Embryonic facial prominence (tissue), 1 donor: Measurements from ENCODE around the gene CYP27B1.

Experiments used
- DNase-seq: peaks from one replicate; pipeline ENCODE4 v3.0.0-alpha.2; 2016; ENCODE audit errors: extremely low spot score

Gene CYP27B1

DNA sequence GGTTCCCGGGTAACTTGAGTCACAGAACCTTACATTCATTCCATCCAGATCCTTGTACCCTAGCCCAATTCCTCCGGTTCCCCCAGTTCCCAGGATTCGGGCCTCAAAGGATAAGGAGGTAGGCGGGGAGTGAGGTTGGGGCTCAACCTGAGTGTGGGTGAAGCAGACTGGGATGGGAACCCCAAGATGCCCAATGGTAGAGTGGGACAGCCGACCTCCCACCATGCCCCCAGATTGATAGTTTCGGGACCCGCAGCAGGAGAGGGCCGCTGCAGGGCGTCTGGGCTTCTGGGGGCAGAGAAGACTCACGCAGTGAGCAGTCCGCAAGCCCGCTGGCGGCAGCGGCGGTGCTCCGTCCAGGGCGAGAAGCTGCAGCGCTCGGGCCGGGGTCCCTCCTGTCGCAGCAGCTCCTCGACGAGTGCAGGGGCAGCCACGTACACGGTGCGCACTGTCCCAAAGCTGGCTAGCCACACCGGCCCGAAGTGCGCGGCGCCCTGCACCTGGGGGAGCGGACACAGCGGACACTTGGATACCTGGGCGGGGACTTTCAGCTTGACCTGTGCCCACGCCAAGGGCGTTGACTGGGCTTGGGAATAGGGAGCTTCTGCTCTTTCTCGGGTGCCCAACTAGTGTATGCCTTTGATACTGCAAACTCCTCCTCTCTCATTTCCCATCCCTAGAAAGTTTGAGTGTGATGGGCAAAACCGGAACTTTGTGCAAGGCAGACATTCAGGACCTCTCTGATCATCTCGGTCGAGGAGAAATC is 997 bp downstream of the CYP27B1 start:
- no peak for DNase-seq

DNA sequence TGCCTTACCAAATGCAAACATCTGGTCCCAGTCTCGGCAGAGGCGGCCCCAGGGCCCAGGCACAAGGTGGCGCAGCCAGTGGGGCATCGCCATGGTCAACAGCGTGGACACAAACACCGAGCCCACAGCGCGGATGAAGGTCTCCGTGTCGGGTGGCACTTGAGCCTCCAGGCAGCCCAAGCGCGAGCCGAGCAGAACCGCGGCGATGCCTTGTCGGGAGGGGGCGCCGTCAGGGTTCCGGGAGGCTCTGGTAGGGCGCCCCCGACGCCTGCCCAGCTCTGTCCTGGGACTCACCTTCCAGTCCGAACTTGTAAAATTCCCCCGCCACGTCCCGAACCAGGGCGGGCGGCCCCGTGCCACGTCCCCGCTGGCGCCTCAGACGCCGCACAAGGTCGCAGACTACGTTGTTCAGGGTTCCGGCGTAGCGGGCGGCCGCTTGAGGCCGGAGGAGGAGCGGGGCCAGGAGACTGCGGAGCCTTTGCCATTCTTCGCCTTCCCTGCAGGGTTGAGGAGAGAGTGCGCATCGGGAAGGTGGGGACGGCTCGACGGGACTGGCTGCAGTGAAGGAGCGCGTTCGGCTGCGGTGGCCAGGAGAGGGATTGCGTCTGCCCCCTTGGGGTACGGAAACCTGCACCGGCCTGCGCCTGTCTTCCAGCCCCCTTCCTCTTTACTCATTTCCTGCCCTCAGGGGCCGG is 1.7 kb downstream of the CYP27B1 start:
- DNase-seq, result no peak

DNA sequence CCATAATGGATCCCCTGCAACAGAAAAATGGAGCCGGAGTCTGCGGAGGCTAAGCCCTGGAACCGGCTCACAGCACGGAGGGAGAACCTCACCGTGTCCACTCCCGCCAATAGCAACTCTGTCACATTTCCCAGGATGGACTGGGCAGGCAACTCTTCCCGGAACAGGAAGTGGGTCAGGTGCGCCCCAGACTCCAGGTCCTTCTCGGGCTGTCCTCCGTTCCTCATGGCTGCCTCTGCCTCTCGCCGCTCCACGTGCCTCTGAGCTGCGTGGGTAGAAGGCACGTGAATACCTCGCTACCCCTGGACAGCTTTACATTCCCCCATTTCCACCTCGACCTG is 2.2 kb downstream of the CYP27B1 start:
- DNase-seq, result no peak

DNA sequence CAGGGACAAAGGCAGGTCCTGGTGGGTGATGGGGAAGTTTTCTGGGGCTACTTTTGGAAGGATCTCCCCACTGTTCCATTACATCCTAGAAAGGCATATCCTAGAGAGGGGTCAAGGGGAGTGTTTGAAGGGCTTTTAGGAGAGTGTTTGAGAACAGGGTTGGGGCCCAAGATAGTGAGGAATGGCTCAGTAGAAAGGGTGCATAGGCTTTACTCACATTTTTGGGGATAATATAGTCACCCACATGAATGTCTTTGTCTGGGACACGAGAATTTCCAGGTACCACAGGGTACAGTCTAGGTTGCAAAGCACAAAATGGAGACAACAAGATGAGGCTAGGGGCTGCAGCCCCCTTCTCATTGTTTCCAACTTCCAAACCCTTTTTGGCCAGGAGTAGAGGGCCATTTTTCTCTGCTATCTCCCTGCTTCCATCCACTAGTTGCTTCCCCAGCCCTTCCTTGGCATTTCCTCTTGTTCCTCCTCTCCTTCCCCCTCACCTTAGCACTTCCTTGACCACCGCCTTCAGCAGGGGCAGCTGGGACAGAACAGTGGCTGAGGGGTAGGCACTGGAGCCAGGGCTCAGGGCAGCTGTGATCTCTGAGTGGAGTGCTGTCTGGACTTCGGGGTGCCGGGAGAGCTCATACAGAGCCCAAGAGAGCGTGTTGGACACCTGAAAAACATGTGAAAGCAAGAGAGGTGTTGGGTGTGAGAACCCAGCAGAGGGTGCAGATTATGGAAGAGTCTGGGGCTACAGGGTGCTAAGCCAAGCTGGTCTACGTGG is 2.8 kb downstream of the CYP27B1 start:
- DNase-seq, result no peak

DNA sequence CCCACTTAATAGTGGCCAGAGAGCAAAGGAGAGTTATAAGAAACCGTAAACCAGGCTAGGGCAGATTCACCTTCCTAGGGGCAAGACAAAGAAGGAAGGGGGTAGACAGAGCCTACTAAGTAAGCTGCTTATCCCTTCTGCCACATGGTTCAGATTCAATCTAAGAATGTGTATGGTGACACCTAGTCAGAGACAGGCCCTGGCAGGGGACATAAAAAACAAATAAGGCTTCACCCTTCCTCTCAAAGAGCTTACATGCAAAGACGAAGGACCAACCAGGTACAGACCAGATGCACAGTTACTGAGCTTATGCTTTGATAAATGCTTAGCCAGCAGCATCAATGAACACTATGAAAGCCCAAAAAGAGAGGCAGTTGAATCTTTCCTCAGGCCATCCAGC is 4.4 kb downstream of the CYP27B1 start:
- no peak for DNase-seq

DNA sequence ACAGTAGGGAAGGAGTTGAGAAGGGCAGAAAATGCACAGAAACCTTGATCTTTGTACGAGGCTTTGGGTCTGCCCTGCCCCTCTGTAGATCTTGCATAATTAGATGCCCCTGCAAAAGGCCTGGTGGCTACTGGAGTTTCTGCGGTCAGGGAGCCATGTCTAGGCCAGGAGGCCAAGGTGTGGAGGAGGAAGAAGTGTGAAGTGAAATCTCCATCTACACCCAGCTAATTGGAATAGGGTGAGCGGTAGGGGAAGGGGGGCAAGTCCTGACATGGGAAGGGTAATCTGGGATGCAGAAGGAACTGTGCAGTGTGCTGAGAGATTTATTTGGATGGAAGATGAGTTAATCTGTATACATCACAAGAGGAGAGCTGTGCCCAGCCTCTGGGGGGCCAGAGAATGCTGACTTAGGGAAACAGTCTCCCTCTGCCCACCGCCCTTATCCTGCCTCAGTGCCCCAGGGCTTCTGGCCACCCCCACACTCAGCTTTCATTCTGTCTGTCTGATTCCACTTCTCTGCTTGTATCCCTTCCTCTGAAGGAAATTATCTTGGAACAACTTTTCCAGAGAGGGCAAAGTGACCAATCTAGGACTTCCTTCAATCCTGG is 5.4 kb downstream of the CYP27B1 start:
- DNase-seq, result no peak

DNA sequence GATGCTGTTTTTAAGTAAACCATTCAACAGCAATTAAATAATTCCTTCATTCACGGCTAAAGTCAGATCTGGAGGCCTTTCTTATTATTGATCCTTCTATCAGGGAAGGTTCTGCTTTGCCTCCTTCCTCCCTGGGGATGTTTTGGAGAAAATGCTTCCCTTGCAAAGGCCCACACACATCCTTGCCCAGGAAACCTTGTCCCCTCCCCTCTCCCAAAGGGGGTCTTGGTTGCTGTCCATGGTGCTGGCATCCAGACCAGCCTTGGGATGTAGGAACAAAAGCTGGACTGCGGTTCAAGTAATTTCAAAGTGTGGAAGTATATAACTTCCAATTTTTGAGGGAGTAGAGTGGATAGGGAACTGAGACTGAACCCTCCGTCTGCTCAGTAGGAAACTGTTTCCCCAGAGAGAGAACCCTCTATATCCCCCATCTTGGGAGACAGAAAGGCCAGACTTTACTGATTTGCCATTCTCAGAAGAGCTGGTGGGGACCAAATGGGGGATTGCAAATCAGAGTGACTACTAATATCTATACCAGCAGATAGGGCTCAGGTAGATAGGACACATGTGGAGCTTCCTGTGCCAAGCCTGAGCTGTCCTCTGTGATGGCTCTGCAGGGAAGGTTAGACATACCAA is 6.4 kb downstream of the CYP27B1 start:
- no peak for DNase-seq

DNA sequence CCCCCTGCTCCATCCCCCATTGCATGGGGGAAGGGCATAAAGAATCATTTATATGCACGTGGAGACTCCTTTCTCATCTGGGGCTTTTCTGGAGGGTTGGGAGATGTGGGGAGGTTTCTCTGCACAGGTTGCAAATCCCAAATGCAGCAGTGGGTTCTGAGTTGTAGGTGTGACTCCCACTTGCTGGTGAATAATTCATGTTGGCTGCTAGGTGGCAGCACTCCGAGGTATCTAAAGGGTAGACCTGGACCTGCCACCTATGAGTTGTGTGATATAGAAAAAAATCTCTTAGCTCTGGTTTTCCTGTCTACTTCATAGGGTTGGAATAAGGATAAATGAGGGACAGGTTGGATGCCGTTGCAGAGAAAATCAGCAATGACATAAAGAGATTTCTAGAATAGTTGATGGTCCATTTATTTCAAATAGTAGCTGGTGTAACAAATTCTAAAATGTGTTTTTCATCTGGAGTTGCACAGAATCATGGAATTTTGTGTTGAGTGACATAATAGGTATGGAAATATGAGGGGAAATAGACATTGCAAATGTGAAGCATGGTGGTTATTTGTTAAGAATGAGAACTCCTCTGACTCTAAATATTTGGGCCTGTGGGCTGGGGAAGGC is 7.4 kb downstream of the CYP27B1 start:
- no peak for DNase-seq

DNA sequence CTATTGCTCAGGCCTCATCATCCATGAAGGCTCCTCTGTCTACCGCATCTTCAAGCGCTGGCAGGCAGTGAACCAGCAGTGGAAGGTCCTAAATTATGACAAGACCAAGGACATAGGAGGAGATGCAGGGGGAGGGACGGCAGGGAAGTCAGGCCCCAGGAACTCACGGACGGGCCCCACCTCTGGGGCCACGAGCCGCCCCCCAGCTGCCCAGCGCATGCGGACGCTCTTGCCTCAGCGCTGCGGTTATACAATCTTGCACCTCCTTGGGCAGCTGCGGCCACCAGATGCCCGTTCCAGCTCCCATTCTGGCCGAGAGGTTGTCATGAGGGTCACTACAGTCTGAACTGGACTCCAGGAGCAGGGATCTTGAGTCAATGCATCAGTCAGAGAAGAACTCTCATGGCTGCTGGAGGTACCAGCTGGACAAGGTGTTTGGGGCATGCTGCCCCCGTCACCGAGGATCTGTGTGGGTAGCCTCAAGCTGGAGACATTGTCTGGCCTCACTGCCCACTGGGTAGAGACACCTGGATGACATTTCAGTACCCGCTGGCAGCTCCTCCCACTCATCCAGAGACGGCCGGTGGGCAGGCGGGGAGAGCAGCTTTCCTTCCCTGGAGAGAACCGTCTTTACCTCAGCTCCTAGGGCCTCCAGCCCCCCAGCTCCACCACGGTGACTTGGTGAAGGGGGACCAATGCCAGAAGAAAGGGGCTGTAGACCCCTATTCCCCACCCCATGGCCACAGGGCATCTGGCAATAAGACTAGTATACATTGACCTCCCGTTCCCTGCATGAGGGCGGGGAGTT is 8.1 kb downstream of the CYP27B1 start:
- DNase-seq, result no peak

DNA sequence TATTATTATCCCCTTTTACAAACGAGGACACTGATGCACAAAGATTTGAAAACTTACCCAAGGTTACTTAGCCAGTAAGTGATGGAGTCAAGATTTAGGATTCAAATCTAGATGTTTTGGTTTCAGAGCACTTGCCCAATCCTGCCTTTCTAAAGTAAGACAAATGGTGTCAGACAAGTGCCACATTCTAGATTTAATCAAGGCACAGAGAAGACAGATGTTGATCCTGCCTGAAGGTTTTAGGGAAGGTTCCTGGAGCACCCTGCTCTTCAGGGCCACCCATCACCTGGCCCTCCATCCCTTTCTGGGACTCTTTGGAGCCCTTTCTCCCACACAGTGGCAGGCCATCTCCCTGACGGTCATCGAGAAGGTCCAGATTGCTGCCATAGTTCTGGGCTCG is 9.1 kb downstream of the CYP27B1 start:
- no peak for DNase-seq

DNA sequence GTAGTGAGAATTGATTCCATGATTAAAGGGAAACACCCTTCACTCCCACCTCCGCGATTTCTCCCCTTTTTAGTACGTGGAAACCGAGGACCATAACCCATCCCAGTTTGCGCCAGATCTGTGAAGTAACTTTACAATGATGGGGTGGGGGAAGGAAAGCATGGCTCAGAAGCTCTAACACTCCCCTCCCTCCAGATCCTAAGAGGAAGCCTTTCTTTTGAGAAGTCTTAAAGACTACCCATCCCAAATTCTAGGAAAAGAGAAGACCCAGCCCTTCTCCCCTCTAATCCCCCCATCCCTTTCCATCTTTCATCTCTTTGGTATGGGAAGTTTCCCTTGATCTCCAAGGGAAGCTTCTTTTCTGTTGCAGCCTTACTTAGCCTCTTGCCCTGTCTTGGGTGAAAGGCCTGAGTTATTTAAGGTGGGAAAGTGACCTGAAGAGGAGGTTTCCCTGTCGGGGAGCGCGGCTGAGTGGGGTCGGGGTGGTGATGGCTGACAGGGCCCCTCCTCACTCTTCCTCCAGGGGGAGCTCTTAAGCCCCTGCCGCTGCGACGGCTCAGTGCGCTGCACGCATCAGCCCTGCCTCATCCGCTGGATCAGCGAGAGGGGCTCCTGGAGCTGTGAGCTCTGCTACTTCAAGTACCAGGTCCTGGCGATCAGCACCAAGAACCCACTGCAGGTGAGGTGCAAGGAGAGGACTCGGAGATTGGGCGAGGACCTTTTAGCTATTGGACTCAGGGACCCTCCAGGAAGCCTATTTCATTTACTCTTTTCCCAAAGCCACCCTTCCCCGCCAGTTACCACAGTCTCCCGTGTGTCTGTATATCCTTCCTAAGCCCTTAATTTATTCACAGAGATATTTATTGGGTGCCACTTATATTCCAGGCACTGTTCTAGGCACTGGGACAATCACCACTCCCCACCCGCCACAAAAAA is 10.2 kb downstream of the CYP27B1 start:
- no peak for DNase-seq

DNA sequence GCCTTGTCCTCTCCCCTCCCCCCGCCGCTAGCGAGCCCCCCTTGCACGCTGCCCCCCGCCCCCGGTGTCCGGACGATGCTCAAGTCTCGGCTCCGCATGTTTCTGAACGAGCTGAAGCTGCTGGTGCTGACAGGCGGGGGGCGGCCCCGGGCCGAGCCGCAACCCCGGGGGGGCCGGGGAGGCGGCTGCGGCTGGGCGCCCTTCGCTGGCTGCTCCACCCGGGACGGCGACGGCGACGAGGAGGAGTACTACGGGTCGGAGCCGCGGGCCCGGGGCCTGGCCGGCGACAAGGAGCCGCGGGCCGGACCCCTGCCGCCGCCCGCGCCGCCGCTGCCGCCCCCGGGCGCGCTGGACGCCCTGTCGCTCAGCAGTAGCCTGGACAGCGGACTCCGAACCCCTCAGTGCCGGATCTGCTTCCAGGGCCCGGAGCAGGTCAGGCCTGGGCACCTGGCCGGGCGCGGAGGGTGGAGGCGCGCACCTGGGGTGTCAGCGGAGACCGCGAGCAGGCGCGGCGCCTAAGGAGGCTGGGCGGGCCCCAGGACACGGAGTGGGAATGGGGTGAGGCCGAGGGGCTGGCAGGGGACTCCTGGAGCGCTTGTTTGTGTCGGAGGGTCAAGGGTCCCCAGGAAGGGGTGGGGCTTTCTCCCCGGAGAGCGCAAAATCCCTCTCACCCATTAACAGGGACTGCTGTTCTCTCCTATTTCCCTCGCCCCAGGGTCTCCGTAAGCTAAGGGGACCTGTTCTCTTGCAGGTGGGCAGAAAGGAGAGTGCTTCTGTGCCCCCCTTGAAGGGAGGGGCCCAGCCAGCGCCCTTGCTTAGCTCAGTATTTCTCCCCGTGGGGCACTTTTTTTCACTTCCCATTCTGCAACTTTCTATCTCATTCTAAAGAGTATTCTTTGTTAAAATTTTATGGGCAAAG is 11.2 kb downstream of the CYP27B1 start:
- DNase-seq, result no peak

DNA sequence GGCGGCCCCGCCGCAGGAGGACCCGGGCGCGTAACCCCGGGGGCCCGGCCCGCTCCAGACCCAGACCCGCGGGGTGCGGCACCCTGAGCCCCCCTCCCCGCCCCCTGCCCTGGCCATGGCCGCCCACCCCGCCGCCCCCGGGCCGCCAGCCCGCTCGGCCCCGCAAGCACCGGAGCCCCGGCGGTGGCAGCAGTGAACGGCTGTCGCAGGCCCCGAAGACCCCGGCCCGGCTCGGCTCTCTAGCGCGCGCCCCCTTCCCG is 11.8 kb downstream of the CYP27B1 start:
- DNase-seq, result no peak

DNA sequence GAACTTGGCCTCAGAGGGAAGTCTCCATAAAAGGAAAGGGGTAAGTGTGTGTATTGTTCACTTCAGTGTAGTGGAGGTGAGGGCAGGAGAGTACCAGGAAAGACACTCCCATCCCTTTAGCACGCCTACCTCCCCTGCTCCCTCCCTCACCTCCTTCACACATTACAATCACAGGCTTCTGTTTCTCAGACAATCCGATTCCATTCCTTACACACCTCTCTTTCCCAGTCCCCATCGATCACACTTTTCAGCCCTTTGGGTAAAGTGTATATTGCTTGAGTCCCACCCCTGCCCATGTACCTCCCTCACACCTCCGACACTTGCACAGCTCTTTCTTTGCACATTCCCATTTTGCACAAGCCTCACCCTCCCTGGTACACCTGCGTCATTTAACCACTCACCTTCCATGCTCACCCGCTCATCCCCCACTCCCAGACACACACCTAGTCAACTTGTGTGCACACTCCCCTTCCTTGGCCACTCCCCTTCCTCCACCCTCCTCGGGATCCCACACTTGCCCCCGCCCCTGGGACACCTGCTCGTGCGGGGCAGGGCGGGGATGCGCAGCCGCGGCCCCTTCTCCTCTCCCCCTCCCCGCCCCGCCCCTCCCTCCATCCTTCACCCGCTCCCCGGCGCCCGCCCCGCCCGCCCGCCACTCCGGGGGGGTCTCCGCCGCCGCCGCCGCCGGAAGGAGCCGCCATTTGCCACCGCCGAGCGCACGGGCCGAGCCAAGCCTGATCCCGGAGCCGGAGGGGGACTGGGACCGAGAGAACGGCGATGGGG is 12.3 kb downstream of the CYP27B1 start, which contains the start of gene MARCHF9:
TSS of gene MARCHF9 (plus strand) at position 693 of the 783 bp plus-strand sequence. CDS start 426 bp downstream, outside the sequence.
- DNase-seq, result no peak

DNA sequence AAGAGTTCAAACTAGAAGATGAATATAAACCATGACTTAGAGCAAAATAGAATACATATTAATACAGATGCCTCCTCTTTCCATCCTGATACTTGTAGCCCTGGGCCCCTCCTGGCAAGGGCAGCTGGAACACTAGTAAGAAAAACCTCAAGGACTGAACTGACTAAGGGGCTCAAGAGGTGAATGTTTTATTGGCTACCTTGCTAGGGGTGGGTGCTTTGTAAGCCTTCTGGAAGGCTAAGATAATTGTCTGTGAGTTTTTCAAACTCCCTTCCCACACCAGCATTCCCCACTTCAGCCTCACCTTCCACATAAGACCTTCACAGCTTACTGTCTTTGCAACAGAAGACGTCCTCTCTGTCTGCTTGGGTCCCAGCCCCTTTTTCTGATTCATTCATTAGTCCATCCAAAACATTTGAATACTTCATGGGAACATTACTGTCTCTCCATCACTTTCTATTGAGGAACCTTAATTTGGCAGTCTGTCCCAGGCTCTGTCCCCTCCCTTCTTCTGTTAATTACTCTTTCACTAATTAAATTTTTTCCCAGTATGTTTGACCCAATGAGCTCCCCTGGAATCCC is 13.0 kb downstream of the CYP27B1 start:
- no peak for DNase-seq

DNA sequence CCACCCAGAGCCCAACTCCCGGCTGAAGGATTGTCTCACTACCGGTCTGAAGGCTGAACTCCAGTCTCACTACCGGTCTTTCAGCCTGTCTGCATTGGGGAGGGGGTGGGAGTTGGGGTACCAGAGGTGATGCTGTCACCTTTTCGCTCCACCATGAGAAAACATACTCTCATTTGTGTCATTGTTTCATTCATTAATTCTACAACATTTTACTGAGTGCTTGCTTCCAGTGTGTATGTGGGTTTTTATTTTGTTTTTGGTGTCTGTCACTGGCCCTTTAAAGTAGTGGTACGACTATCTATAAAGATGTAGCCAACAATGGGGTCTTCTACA is 14.2 kb downstream of the CYP27B1 start:
- no peak for DNase-seq
